B cell (primary cell): Measurements from ENCODE around the gene KRT73. TPM values are rescaled to one million over a fixed set of nuclear protein-coding genes. Genes with fewer than 3 reads are reported as not detected.

Experiments used
- ATAC-seq: fragments of 200-7000 bp; cut with Tn5 transposase; one replicate; pipeline ENCODE4 v1.10.0; 2021; ENCODE audit warnings: low read depth, mild to moderate bottlenecking, moderate number of reproducible peaks, moderate library complexity
- CTCF ChIA-PET: fragments of 350-600 bp; sonication (Branson Sonifier 250); formaldehyde crosslinking; loops from one replicate; lab custom pipeline; 2021; ENCODE audit warnings: antibody characterized with exemption, inconsistent platforms; lab: Charles Lee
- POLR2A ChIA-PET: fragments of 350-600 bp; sonication (Branson Sonifier 250); formaldehyde crosslinking; loops from one replicate; lab custom pipeline; 2021; ENCODE audit warnings: antibody characterized with exemption; lab: Charles Lee
- DNase-seq: peaks from one replicate; pipeline ENCODE4 v3.0.0; 2013
- H2AFZ ChIP-seq: 2 replicates; pipeline ENCODE4 v1.6.1; 2012; ENCODE audit warnings: mild to moderate bottlenecking, low read depth, low read length; ENCODE audit not compliant: insufficient read depth, poor library complexity, severe bottlenecking
- H3K27ac ChIP-seq, 2 donors: 1 replicate in 1 of 2; 2 replicates in 1 of 2; pipeline ENCODE4 v1.5.1; 2012 to 2013; ENCODE audit warnings: low read length in 2 of 2, mild to moderate bottlenecking in 2 of 2, moderate library complexity in 1 of 2
- H3K27me3 ChIP-seq, 4 experiments: fragments of 200-600 bp in 1 of 4; sonication (generic) in 1 of 4; replicated peaks in 1 of 4; 1 replicate in 2 of 4; 2 replicates in 2 of 4; pipeline versions ENCODE4 v1.6.1 to v1.7.0; 2013 to 2016; ENCODE audit warnings: low read length in 3 of 4, mild to moderate bottlenecking in 2 of 4, mixed read lengths in 1 of 4, moderate library complexity in 1 of 4; ENCODE audit not compliant: insufficient read depth in 4 of 4, control insufficient read depth in 3 of 4; ENCODE audit errors: control extremely low read depth in 1 of 4
- H3K36me3 ChIP-seq, 2 experiments: replicated peaks in 1 of 2; 1 replicate in 1 of 2; 2 replicates in 1 of 2; pipeline versions ENCODE4 v1.6.1 to v1.7.1; 2013; ENCODE audit warnings: low read length in 1 of 2; ENCODE audit not compliant: insufficient read depth in 2 of 2, control insufficient read depth in 1 of 2; ENCODE audit errors: control extremely low read depth in 1 of 2, extremely low read depth in 1 of 2
- H3K4me1 ChIP-seq, 2 donors: fragments of 200-600 bp in 1 of 2; sonication (generic) in 1 of 2; 1 replicate in 1 of 2; 2 replicates in 1 of 2; pipeline versions ENCODE4 v1.5.1 to v1.6.1; 2013 to 2017; ENCODE audit warnings: low read length in 2 of 2; ENCODE audit not compliant: control insufficient read depth in 2 of 2, insufficient read depth in 2 of 2
- H3K4me2 ChIP-seq: replicated peaks from 2 replicates; pipeline ENCODE3; 2012; ENCODE audit warnings: mild to moderate bottlenecking, low read depth, low read length; ENCODE audit not compliant: poor library complexity, severe bottlenecking
- H3K4me3 ChIP-seq, 5 experiments: fragments of 200-600 bp in 1 of 5; sonication (generic) in 1 of 5; 1 replicate in 3 of 5; 2 replicates in 2 of 5; pipeline versions ENCODE4 v1.5.1 to v1.7.0; 2011 to 2016; ENCODE audit warnings: low read length in 4 of 5, mild to moderate bottlenecking in 4 of 5, low read depth in 2 of 5, control low read depth in 1 of 5, moderate library complexity in 1 of 5; ENCODE audit not compliant: insufficient read depth in 1 of 5; ENCODE audit errors: control extremely low read depth in 1 of 5, extremely low read depth in 1 of 5
- H3K79me2 ChIP-seq: fragments of 200-600 bp; sonication (generic); one replicate; pipeline ENCODE4 v1.6.0; 2016; ENCODE audit warnings: low read length; ENCODE audit not compliant: control insufficient read depth, insufficient read depth
- H3K9ac ChIP-seq: fragments of 200-600 bp; sonication (generic); 2 replicates; pipeline ENCODE4 v1.6.1; 2017; ENCODE audit warnings: mild to moderate bottlenecking, low read length, moderate library complexity
- H3K9me3 ChIP-seq, 3 donors: one replicate each; pipeline versions ENCODE4 v1.6.1 to v1.7.1; 2013; ENCODE audit warnings: low read length in 2 of 3; ENCODE audit not compliant: control insufficient read depth in 2 of 3, insufficient read depth in 1 of 3; ENCODE audit errors: control extremely low read depth in 1 of 3
- H4K20me1 ChIP-seq: 2 replicates; pipeline ENCODE4 v1.6.0; 2012; ENCODE audit warnings: mild to moderate bottlenecking, low read length; ENCODE audit not compliant: insufficient read depth, control insufficient read depth, poor library complexity, severe bottlenecking
- H3K27ac Mint-ChIP-seq: one replicate; pipeline ENCODE4 v1.8.0; 2021; ENCODE audit warnings: mixed read lengths
- H3K27me3 Mint-ChIP-seq: one replicate; pipeline ENCODE4 v1.8.0; 2021; ENCODE audit warnings: mixed read lengths
- H3K4me1 Mint-ChIP-seq: one replicate; pipeline ENCODE4 v1.8.0; 2021; ENCODE audit warnings: mixed read lengths
- H3K4me3 Mint-ChIP-seq: one replicate; pipeline ENCODE4 v1.8.0; 2021; ENCODE audit warnings: mixed read lengths
- H3K9me3 Mint-ChIP-seq: one replicate; pipeline ENCODE4 v1.8.0; 2022; ENCODE audit warnings: mixed read lengths; ENCODE audit not compliant: insufficient read depth
- EZH2 ChIP-seq: IDR thresholded peaks from 2 replicates; pipeline ENCODE4 v1.6.1; 2012; ENCODE audit warnings: borderline replicate concordance, low read depth, mild to moderate bottlenecking, moderate library complexity, low read length; ENCODE audit not compliant: insufficient read depth, poor library complexity, severe bottlenecking
- WGBS: methylation state at CpG from one replicate; pipeline ENCODE4 v1.1.5; 2013; ENCODE audit warnings: missing lambda C conversion rate; ENCODE audit not compliant: insufficient coverage; 5-methylcytosine and 5-hydroxymethylcytosine counted together
- intact Hi-C: fragments of 100-400 bp; cut with micrococcal nuclease; formaldehyde crosslinking; loops from one replicate; pipeline ENCODE4 v1.10.0; 2022
- polyA plus RNA-seq: library from polyadenylated mRNA; depleted of rRNA; stranded (reverse); fragments of >200 nt; gene quantifications from 2 replicates; pipeline ENCODE4 v1.2.3, GENCODE V29; 2012
- total RNA-seq, 2 donors: library from RNA; stranded (reverse); fragments of 120-200 nt in 1 of 2; gene quantifications; 1 replicate in 1 of 2; 2 replicates in 1 of 2; pipeline versions ENCODE4 v1.2.3 to v1.2.4, GENCODE V29; 2013 to 2022
- TF ChIP-seq, protein P1 (sequence below): fragments of 200-600 bp; IDR thresholded peaks from one replicate; pipeline ENCODE4 v1.8.0; 2022; ENCODE audit warnings: antibody characterized with exemption, mild to moderate bottlenecking

KRT73 gene
- total and polyA plus RNA-seq, 2 donors (not counting 1 experiment from before 2014, with no cell fraction given) = 0.07 TPM; not detected in 1

DNA sequence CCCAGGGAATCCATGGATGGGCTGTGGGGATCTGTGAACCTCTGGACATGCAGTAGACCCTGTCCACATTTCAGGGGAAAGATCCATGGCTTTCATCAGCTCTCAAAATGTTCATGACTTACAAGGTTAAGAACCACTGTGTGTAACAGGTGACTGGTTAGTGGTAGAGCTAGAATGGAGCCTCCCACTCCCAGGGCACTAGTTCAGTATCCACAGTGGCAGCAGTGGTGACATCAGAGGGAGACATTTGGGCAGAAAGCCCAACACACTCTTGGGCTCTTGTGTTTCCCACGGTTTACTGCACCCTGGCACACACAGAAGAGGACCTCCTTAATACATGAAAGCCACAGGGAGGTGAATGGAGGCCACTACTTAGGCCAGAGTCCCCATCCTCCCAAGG is 53.8 kb downstream of the KRT73 start:
- Histone ChIP-seq H3K4me1 (no peaks in the 10 kb centered on the region), H3K9ac (no peak overlapping the region), H4K20me1 (no peaks in the 10 kb centered on the region), H2AFZ (no peak overlapping the region), H3K9me3 (peaks cover 0 to 3% (median 0%) of the 10 kb centered on the region in 3 donors), H3K27ac (no peak overlapping the region), H3K36me3 (no peaks in the 10 kb centered on the region), H3K79me2 (no peaks in the 10 kb centered on the region), H3K4me3 (no peak overlapping the region), H3K4me2 (no peak overlapping the region), H3K27me3 (peaks cover 0 to 6% (median 3%) of the 10 kb centered on the region in 4 experiments)
- Mint-ChIP-seq H3K4me3 (no peak overlapping the region), H3K4me1 (no peaks in the 10 kb centered on the region), H3K27ac (no peak overlapping the region), H3K27me3 (peaks cover 24% of the 10 kb centered on the region), H3K9me3 (no peaks in the 10 kb centered on the region)
- ATAC-seq (no peak), DNase-seq (no peak)
- WGBS = 90% methylated on average over 1 of the region's 1 CpG
- ChIA-PET POLR2A (no interaction called here), CTCF (no interaction called here)
- intact Hi-C loops = no loop called here
- TF ChIP-seq, protein P1, sequence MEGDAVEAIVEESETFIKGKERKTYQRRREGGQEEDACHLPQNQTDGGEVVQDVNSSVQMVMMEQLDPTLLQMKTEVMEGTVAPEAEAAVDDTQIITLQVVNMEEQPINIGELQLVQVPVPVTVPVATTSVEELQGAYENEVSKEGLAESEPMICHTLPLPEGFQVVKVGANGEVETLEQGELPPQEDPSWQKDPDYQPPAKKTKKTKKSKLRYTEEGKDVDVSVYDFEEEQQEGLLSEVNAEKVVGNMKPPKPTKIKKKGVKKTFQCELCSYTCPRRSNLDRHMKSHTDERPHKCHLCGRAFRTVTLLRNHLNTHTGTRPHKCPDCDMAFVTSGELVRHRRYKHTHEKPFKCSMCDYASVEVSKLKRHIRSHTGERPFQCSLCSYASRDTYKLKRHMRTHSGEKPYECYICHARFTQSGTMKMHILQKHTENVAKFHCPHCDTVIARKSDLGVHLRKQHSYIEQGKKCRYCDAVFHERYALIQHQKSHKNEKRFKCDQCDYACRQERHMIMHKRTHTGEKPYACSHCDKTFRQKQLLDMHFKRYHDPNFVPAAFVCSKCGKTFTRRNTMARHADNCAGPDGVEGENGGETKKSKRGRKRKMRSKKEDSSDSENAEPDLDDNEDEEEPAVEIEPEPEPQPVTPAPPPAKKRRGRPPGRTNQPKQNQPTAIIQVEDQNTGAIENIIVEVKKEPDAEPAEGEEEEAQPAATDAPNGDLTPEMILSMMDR = no peak
- TF ChIP-seq EZH2 = no peak

- no peaks in the 10 kb centered on the region for H3K79me2 ChIP-seq
- H3K27me3 ChIP-seq = peaks cover 0 to 6% (median 3%) of the 10 kb centered on the region in 4 experiments
- POLR2A ChIA-PET = no interaction called here
- no peak overlapping the region for H2AFZ ChIP-seq
- no peak overlapping the region for H3K4me3 Mint-ChIP-seq
- no peak overlapping the region for H3K27ac Mint-ChIP-seq
- DNase-seq = no peak
- TF ChIP-seq EZH2 = no peak
- TF ChIP-seq, protein P1 = no peak
- no peak overlapping the region for H3K4me3 ChIP-seq
- H3K4me1 ChIP-seq = no peaks in the 10 kb centered on the region
- no peak for ATAC-seq
- no peak overlapping the region for H3K27ac ChIP-seq
- peaks cover 15% of the 10 kb centered on the region for H3K27me3 Mint-ChIP-seq
- no peaks in the 10 kb centered on the region for H4K20me1 ChIP-seq
- peaks cover 0 to 3% (median 0%) of the 10 kb centered on the region in 3 donors for H3K9me3 ChIP-seq
- H3K4me1 Mint-ChIP-seq = no peaks in the 10 kb centered on the region
- intact Hi-C loops = no loop called here
- no peaks in the 10 kb centered on the region for H3K36me3 ChIP-seq
- no peak overlapping the region for H3K9ac ChIP-seq
- 86% methylated on average over 2 of the region's 3 CpGs for WGBS
- H3K4me2 ChIP-seq = no peak overlapping the region
- no peaks in the 10 kb centered on the region for H3K9me3 Mint-ChIP-seq
- CTCF ChIA-PET = no interaction called here
Measured at GRCh38 chr12:52561880-52562449, 56.4 kb downstream of the KRT73 start.
